OCI-LY1 (cell line): ENCODE data around the gene DUSP6.

Source experiments
- EZH2 ChIP-seq: fragments of 200-600 bp; sonication (generic), shearing (Covaris generic); IDR thresholded peaks from 2 replicates; pipeline ENCODE4 v1.8.0; 2017; ENCODE audit warnings: borderline replicate concordance, mixed run types, mild to moderate bottlenecking, antibody characterized with exemption, low read length, moderate library complexity, mixed read lengths
- TF ChIP-seq, protein P1 (sequence below): fragments of 200-600 bp; sonication (generic), shearing (Covaris generic); IDR thresholded peaks from 2 replicates; pipeline ENCODE4 v1.5.1; 2017; ENCODE audit warnings: mild to moderate bottlenecking, antibody characterized with exemption, low read length, moderate library complexity, mixed read lengths

DNA sequence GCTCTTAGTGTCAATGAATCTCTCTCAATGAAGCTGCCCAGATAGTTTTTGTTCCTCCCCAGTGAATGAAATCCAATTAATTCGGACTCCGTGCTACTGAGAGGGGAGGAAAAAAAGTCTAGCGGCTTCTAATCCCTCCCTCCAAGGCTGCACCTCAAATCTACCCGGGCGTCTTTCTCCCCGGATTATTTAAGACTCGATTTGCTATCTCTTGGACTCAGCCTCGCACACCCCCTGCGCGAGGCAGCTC lies 134 bp downstream of the DUSP6 start:
- TF ChIP-seq, protein P1, sequence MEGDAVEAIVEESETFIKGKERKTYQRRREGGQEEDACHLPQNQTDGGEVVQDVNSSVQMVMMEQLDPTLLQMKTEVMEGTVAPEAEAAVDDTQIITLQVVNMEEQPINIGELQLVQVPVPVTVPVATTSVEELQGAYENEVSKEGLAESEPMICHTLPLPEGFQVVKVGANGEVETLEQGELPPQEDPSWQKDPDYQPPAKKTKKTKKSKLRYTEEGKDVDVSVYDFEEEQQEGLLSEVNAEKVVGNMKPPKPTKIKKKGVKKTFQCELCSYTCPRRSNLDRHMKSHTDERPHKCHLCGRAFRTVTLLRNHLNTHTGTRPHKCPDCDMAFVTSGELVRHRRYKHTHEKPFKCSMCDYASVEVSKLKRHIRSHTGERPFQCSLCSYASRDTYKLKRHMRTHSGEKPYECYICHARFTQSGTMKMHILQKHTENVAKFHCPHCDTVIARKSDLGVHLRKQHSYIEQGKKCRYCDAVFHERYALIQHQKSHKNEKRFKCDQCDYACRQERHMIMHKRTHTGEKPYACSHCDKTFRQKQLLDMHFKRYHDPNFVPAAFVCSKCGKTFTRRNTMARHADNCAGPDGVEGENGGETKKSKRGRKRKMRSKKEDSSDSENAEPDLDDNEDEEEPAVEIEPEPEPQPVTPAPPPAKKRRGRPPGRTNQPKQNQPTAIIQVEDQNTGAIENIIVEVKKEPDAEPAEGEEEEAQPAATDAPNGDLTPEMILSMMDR = no peak
- TF ChIP-seq EZH2 = no peak
